CD14-positive monocyte (primary cell): ENCODE results near the gene ISY1. TPM values are rescaled to one million over a fixed set of nuclear protein-coding genes. Genes with fewer than 3 reads are reported as not detected.
"Not testable (repeated sequence)": the region's sequence is repeated elsewhere in the genome, so short reads cannot be mapped to it uniquely, and the experiment has no call there.

Experiments used
- DNase-seq, 3 donors: peaks; one replicate each; pipeline ENCODE4 v3.0.0-alpha.2; 2011 to 2022
- H2AFZ ChIP-seq: 2 replicates; pipeline ENCODE4 v1.6.0; 2012; ENCODE audit warnings: mild to moderate bottlenecking, low read depth, low read length, inconsistent platforms; ENCODE audit not compliant: insufficient read depth, poor library complexity, severe bottlenecking
- H3K27ac ChIP-seq, 2 donors: 1 replicate in 1 of 2; 2 replicates in 1 of 2; pipeline ENCODE4 v1.5.1; 2012 to 2013; ENCODE audit warnings: low read length in 2 of 2, control low read depth in 1 of 2, inconsistent platforms in 1 of 2, low read depth in 1 of 2, mild to moderate bottlenecking in 1 of 2
- H3K27me3 ChIP-seq, 2 donors: one replicate each; pipeline versions ENCODE4 v1.6.0 to v1.6.1; 2011 to 2013; ENCODE audit warnings: low read length in 2 of 2; ENCODE audit not compliant: control insufficient read depth in 2 of 2, insufficient read depth in 2 of 2
- H3K36me3 ChIP-seq, 2 donors: replicated peaks in 1 of 2; 1 replicate in 1 of 2; 2 replicates in 1 of 2; pipeline versions ENCODE4 v1.5.1 to v1.6.1; 2012 to 2013; ENCODE audit warnings: low read length in 2 of 2, control low read depth in 1 of 2, inconsistent platforms in 1 of 2, mild to moderate bottlenecking in 1 of 2; ENCODE audit not compliant: insufficient read depth in 2 of 2, control insufficient read depth in 1 of 2
- H3K4me1 ChIP-seq, 2 donors: 1 replicate in 1 of 2; 2 replicates in 1 of 2; pipeline versions ENCODE4 v1.5.1 to v1.6.1; 2012 to 2013; ENCODE audit warnings: low read length in 2 of 2, control low read depth in 1 of 2, inconsistent platforms in 1 of 2, mild to moderate bottlenecking in 1 of 2, moderate library complexity in 1 of 2; ENCODE audit not compliant: insufficient read depth in 2 of 2, control insufficient read depth in 1 of 2
- H3K4me2 ChIP-seq: replicated peaks from 2 replicates; pipeline ENCODE3; 2012; ENCODE audit warnings: low read length, moderate library complexity, mild to moderate bottlenecking; ENCODE audit not compliant: poor library complexity, severe bottlenecking; ENCODE audit errors: extremely low read depth
- H3K4me3 ChIP-seq, 3 experiments: fragments of 200-600 bp in 1 of 3; sonication (generic) in 1 of 3; replicated peaks in 1 of 3; 1 replicate in 2 of 3; 2 replicates in 1 of 3; pipeline ENCODE4 v1.5.1; 2011 to 2013; ENCODE audit warnings: low read length in 3 of 3, mild to moderate bottlenecking in 3 of 3, control low read depth in 2 of 3, low read depth in 2 of 3, inconsistent platforms in 1 of 3, moderate library complexity in 1 of 3
- H3K79me2 ChIP-seq: 2 replicates; pipeline ENCODE4 v1.6.0; 2012; ENCODE audit warnings: mild to moderate bottlenecking, control low read depth, inconsistent platforms, low read length, moderate library complexity; ENCODE audit not compliant: insufficient read depth
- H3K9ac ChIP-seq: 2 replicates; pipeline ENCODE4 v1.6.0; 2017; ENCODE audit warnings: low read length, mild to moderate bottlenecking; ENCODE audit not compliant: insufficient read depth, poor library complexity, severe bottlenecking
- H3K9me3 ChIP-seq, 2 donors: replicated peaks in 1 of 2; 1 replicate in 1 of 2; 2 replicates in 1 of 2; pipeline versions ENCODE4 v1.5.1 to v1.6.1; 2012 to 2013; ENCODE audit warnings: low read length in 2 of 2, control low read depth in 1 of 2; ENCODE audit not compliant: control insufficient read depth in 1 of 2, insufficient read depth in 1 of 2
- H4K20me1 ChIP-seq: 2 replicates; pipeline ENCODE4 v1.6.0; 2012; ENCODE audit warnings: mild to moderate bottlenecking, low read length, control low read depth, moderate library complexity; ENCODE audit not compliant: insufficient read depth
- H3K27ac Mint-ChIP-seq, 7 donors: one replicate each; pipeline ENCODE4 v1.8.0; 2020; ENCODE audit warnings: mild to moderate bottlenecking in 7 of 7, mixed read lengths in 7 of 7, moderate library complexity in 6 of 7, inconsistent platforms in 2 of 7
- H3K27me3 Mint-ChIP-seq, 3 donors: one replicate each; pipeline ENCODE4 v1.8.0; 2021 to 2022; ENCODE audit warnings: low read depth in 3 of 3, mild to moderate bottlenecking in 3 of 3, mixed read lengths in 3 of 3, moderate library complexity in 3 of 3, inconsistent platforms in 1 of 3
- H3K36me3 Mint-ChIP-seq, 2 donors: one replicate each; pipeline ENCODE4 v1.8.0; 2020; ENCODE audit warnings: mixed read lengths in 2 of 2, inconsistent platforms in 1 of 2, mild to moderate bottlenecking in 1 of 2
- H3K4me1 Mint-ChIP-seq: one replicate; pipeline ENCODE4 v1.8.0; 2020; ENCODE audit warnings: mild to moderate bottlenecking, mixed read lengths
- H3K4me3 Mint-ChIP-seq, 2 donors: one replicate each; pipeline ENCODE4 v1.8.0; 2020; ENCODE audit warnings: mild to moderate bottlenecking in 2 of 2, mixed read lengths in 2 of 2, moderate library complexity in 1 of 2
- H3K9me3 Mint-ChIP-seq, 7 donors: one replicate each; pipeline ENCODE4 v1.8.0; 2020 to 2022; ENCODE audit warnings: mixed read lengths in 7 of 7, mild to moderate bottlenecking in 6 of 7, moderate library complexity in 6 of 7, inconsistent platforms in 2 of 7
- CTCF ChIP-seq: fragments of 200-600 bp; IDR thresholded peaks from one replicate; pipeline ENCODE4 v1.8.0; 2022; ENCODE audit warnings: antibody characterized with exemption, mild to moderate bottlenecking
- WGBS: methylation state at CpG from one replicate; pipeline ENCODE4 v1.1.5; 2013; ENCODE audit warnings: missing lambda C conversion rate; ENCODE audit not compliant: insufficient coverage; 5-methylcytosine and 5-hydroxymethylcytosine counted together
- intact Hi-C, 2 donors: fragments of 100-400 bp; cut with micrococcal nuclease; formaldehyde crosslinking; loops; one replicate each; pipeline versions ENCODE4 v1.15.0 to v1.15.1; 2023
- polyA plus RNA-seq, 3 donors: library from polyadenylated mRNA; depleted of rRNA in 1 of 3; unstranded in 2 of 3; stranded (reverse) in 1 of 3; fragments of 300-500 nt in 2 of 3; fragments of >200 nt in 1 of 3; fragmentation: Illumina TruSeq in 2 of 3; gene quantifications; 1 replicate in 2 of 3; 2 replicates in 1 of 3; pipeline ENCODE4 v1.2.3, GENCODE V29; 2012 to 2021

ISY1 gene
- polyA plus RNA-seq, 3 donors = 25.2 to 70.7 (median 67.9) TPM

- H3K36me3 ChIP-seq = no peaks in the 10 kb centered on the region
- H3K9me3 ChIP-seq = no peaks in the 10 kb centered on the region
- H3K9me3 Mint-ChIP-seq = no peaks in the 10 kb centered on the region
- no peak overlapping the region for H3K4me3 Mint-ChIP-seq
- no peaks in the 10 kb centered on the region for H3K27me3 ChIP-seq
- no CpG with 5 or more reads among the region's 3 CpGs for WGBS
- H3K9ac ChIP-seq = peak overlapping the region; percentile 24
- peak overlapping the region in 1 of 3 experiments; percentile 57 for H3K4me3 ChIP-seq
- TF ChIP-seq CTCF = no peak
- H4K20me1 ChIP-seq = no peaks in the 10 kb centered on the region
- DNase-seq = no peak
- H3K27me3 Mint-ChIP-seq = peaks cover 0 to 6% (median 0%) of the 10 kb centered on the region in 3 donors
- peak overlapping the region; percentile 74 for H3K4me2 ChIP-seq
- H3K4me1 Mint-ChIP-seq = peaks cover 45% of the 10 kb centered on the region
- H3K27ac Mint-ChIP-seq = peak overlapping the region; percentile 66 to 97 (median 94)
- H3K36me3 Mint-ChIP-seq = peaks cover 2 to 11% of the 10 kb centered on the region in 2 donors
- H3K27ac ChIP-seq = peak overlapping the region in 1 of 2 donors; percentile 85
- intact Hi-C loops = no loop called here
- no peaks in the 10 kb centered on the region for H3K79me2 ChIP-seq
- H3K4me1 ChIP-seq = peaks cover 36 to 46% of the 10 kb centered on the region in 2 donors
- H2AFZ ChIP-seq = no peak overlapping the region
Measured at GRCh38 chr3:129196601-129197000, 35.7 kb upstream of the ISY1 start.

- Mint-ChIP-seq H3K36me3 (peaks cover 0 to 8% of the 10 kb centered on the region in 2 donors), H3K27ac (peak overlapping the region; percentile 88 to 97 (median 96)), H3K27me3 (peaks cover 0 to 6% (median 0%) of the 10 kb centered on the region in 3 donors), H3K9me3 (no peaks in the 10 kb centered on the region), H3K4me3 (peak overlapping the region; percentile 54 to 84), H3K4me1 (peaks cover 45% of the 10 kb centered on the region)
- Histone ChIP-seq H3K79me2 (no peaks in the 10 kb centered on the region), H3K36me3 (no peaks in the 10 kb centered on the region), H2AFZ (peak overlapping the region; percentile 70), H3K4me1 (peaks cover 36 to 46% of the 10 kb centered on the region in 2 donors), H3K27ac (peak overlapping the region; percentile 66 to 85), H3K9me3 (no peaks in the 10 kb centered on the region), H3K4me3 (peak overlapping the region; percentile 15 to 57 (median 30)), H4K20me1 (no peaks in the 10 kb centered on the region), H3K27me3 (no peaks in the 10 kb centered on the region), H3K9ac (peak overlapping the region; percentile 24), H3K4me2 (peak overlapping the region; percentile 74)
- DNase-seq = peak; percentile 75 to 83 (median 76)
- WGBS = 0% methylated on average over 5 of the region's 6 CpGs
- intact Hi-C loops = no loop called here
- no peak for TF ChIP-seq CTCF
Measured at GRCh38 chr3:129195731-129196256, 34.9 kb upstream of the ISY1 start.

GRCh38 chr3:129189793-129190192 lies 28.9 kb upstream of the ISY1 start:
- peaks cover 25% of the 10 kb centered on the region for H3K4me1 Mint-ChIP-seq
- H2AFZ ChIP-seq, H3K27me3 ChIP-seq, intact Hi-C loops, H3K9me3 Mint-ChIP-seq, H3K4me2 ChIP-seq, H3K27ac ChIP-seq, DNase-seq, H3K36me3 ChIP-seq, H3K36me3 Mint-ChIP-seq, H3K9ac ChIP-seq, H3K27ac Mint-ChIP-seq, H3K9me3 ChIP-seq, H3K27me3 Mint-ChIP-seq, H4K20me1 ChIP-seq, H3K4me3 Mint-ChIP-seq, H3K4me3 ChIP-seq: not testable (repeated sequence)
- WGBS = 100% methylated on average over 3 of the region's 8 CpGs
- Histone ChIP-seq H3K79me2 (peaks cover 31% of the 10 kb centered on the region), H3K4me1 (peaks cover 29 to 33% of the 10 kb centered on the region in 2 donors)
